Testis (tissue), 3 donors: ENCODE measurements around the gene PI4K2B. TPM values are rescaled to one million over a fixed set of nuclear protein-coding genes. Genes with fewer than 3 reads are reported as not detected.
"Not testable (repeated sequence)": the region's sequence is repeated elsewhere in the genome, so short reads cannot be mapped to it uniquely, and the experiment has no call there.

ENCODE experiments used
- DNase-seq: peaks from one replicate; pipeline ENCODE4 v3.0.0-alpha.2; 2019
- H3K27ac ChIP-seq, 2 donors: fragments of 200-600 bp; sonication (generic); one replicate each; pipeline ENCODE4 v1.5.1; 2019
- H3K27me3 ChIP-seq: fragments of 200-600 bp; sonication (generic); one replicate; pipeline ENCODE4 v1.5.1; 2019
- H3K36me3 ChIP-seq: fragments of 200-600 bp; sonication (generic); one replicate; pipeline ENCODE4 v1.5.1; 2017; ENCODE audit warnings: low read depth; ENCODE audit errors: missing control alignments
- H3K4me1 ChIP-seq: fragments of 200-600 bp; sonication (generic); one replicate; pipeline ENCODE4 v1.5.1; 2019
- H3K4me3 ChIP-seq, 2 donors: fragments of 200-600 bp; sonication (generic); one replicate each; pipeline ENCODE4 v1.5.1; 2017 to 2019
- H3K9me3 ChIP-seq: fragments of 200-600 bp; sonication (generic); one replicate; pipeline ENCODE4 v1.5.1; 2017
- CTCF ChIP-seq, 3 experiments: fragments of 450-650 bp in 2 of 3; fragments of 200-600 bp in 1 of 3; sonication (generic) in 1 of 3; IDR thresholded peaks; one replicate each; pipeline ENCODE4 v1.5.1; 2016 to 2019; ENCODE audit warnings: antibody characterized with exemption in 3 of 3, mild to moderate bottlenecking in 2 of 3, moderate library complexity in 1 of 3
- POLR2A ChIP-seq: fragments of 450-650 bp; IDR thresholded peaks from one replicate; pipeline ENCODE4 v1.6.1; 2017; ENCODE audit warnings: antibody characterized with exemption, mild to moderate bottlenecking, moderate library complexity
- whole genome bisulfite sequencing, 2 donors: methylation state at CpG; one replicate each; pipeline ENCODE4 v1.1.5; 2018; 5-methylcytosine and 5-hydroxymethylcytosine counted together
- intact Hi-C: fragments of 100-400 bp; cut with DNase I; formaldehyde crosslinking; loops from one replicate; pipeline ENCODE4 v1.15.1; 2023; ENCODE audit warnings: low total_unique reads
- polyA plus RNA-seq: library from polyadenylated mRNA; stranded (reverse); fragments of 350-450 nt; fragmentation: Illumina TruSeq; extraction: RNeasy Lipid Tissue Mini Kit (QIAGEN cat#74804); gene quantifications from one replicate; pipeline ENCODE4 v1.2.3, GENCODE V29; 2014; ENCODE audit warnings: low read depth, low replicate concordance; ENCODE audit not compliant: insufficient read depth
- total RNA-seq, 2 donors: library from RNA; depleted of rRNA; stranded (reverse); fragments of >200 nt; gene quantifications; one replicate each; pipeline ENCODE4 v1.2.3, GENCODE V29; 2016

Gene PI4K2B
- total and polyA plus RNA-seq, 3 donors from 2014 or later, result 11.5 to 19.9 (median 18.9) TPM

GRCh38 chr4:25234390-25235370 is 847 bp downstream of the PI4K2B start:
- no peaks in the 10 kb centered on the region for H3K4me1 ChIP-seq
- intact Hi-C loops, result no loop called here

GRCh38 chr4:25235401-25235800 is 1.6 kb downstream of the PI4K2B start:
- intact Hi-C loops, result no loop called here
- Histone ChIP-seq H3K27ac (peak overlapping the region; percentile 95 to 98), H3K9me3 (no peaks in the 10 kb centered on the region), H3K4me1 (no peaks in the 10 kb centered on the region), H3K4me3 (peak overlapping the region; percentile 96 to 99), H3K27me3 (no peaks in the 10 kb centered on the region), H3K36me3 (no peaks in the 10 kb centered on the region)
- no peak for DNase-seq
- WGBS, 2 donors, result 26 to 30% methylated on average over 6 of the region's 6 CpGs
- TF ChIP-seq CTCF (IDR thresholded peaks at IDR 0.05) (no peak), POLR2A (no peak)

More at GRCh38 chr4:25234390-25235370, 847 bp downstream of the PI4K2B start:
- Histone ChIP-seq H3K36me3 (no peaks in the 10 kb centered on the region), H3K27me3 (no peaks in the 10 kb centered on the region), H3K4me3 (peak overlapping the region; percentile 96 to 99), H3K27ac (peak overlapping the region; percentile 95 to 98), H3K9me3 (no peaks in the 10 kb centered on the region)
- peak; percentile 60 for DNase-seq
- WGBS, 2 donors, result 2 to 3% methylated on average over 22 to 49 of the region's 49 CpGs
- TF ChIP-seq CTCF (IDR thresholded peaks at IDR 0.05), result peak; percentile 40 to 66 (median 59)
- no peak for TF ChIP-seq POLR2A

GRCh38 chr4:25236030-25236429 is 2.2 kb downstream of the PI4K2B start:
- DNase-seq, H3K4me3 ChIP-seq, H3K36me3 ChIP-seq, intact Hi-C loops, H3K4me1 ChIP-seq, H3K9me3 ChIP-seq, H3K27ac ChIP-seq, H3K27me3 ChIP-seq: not testable (repeated sequence)
- WGBS, 2 donors, result 68 to 90% methylated on average over 2 of the region's 2 CpGs

GRCh38 chr4:25236971-25237370 is 3.1 kb downstream of the PI4K2B start:
- H3K36me3 ChIP-seq, result no peaks in the 10 kb centered on the region
- no peaks in the 10 kb centered on the region for H3K9me3 ChIP-seq
- intact Hi-C loops, result no loop called here
- TF ChIP-seq POLR2A (no peak), CTCF (IDR thresholded peaks at IDR 0.05) (no peak)
- H3K27ac ChIP-seq, result no peak overlapping the region
- no peak for DNase-seq
- no peak overlapping the region for H3K4me3 ChIP-seq
- H3K27me3 ChIP-seq, result no peaks in the 10 kb centered on the region
- H3K4me1 ChIP-seq, result no peaks in the 10 kb centered on the region
- 82 to 91% methylated on average over 2 of the region's 2 CpGs for WGBS, 2 donors

- Histone ChIP-seq H3K27ac (no peak overlapping the region), H3K4me1 (no peaks in the 10 kb centered on the region), H3K4me3 (no peak overlapping the region), H3K36me3 (no peaks in the 10 kb centered on the region), H3K9me3 (no peaks in the 10 kb centered on the region), H3K27me3 (no peaks in the 10 kb centered on the region)
- no peak for DNase-seq
- WGBS, 2 donors, result 92 to 100% methylated on average over 1 of the region's 1 CpG
- intact Hi-C loops, result no loop called here
- TF ChIP-seq CTCF (IDR thresholded peaks at IDR 0.05) (no peak), POLR2A (no peak)
Observed at GRCh38 chr4:25238052-25238451, 4.2 kb downstream of the PI4K2B start.

GRCh38 chr4:25239528-25239927 is 5.7 kb downstream of the PI4K2B start:
- H3K4me1 ChIP-seq, H3K27me3 ChIP-seq, DNase-seq, H3K9me3 ChIP-seq, H3K36me3 ChIP-seq, intact Hi-C loops, H3K4me3 ChIP-seq, H3K27ac ChIP-seq: not testable (repeated sequence)
- WGBS, 2 donors, result 98 to 100% methylated on average over 8 of the region's 15 CpGs

GRCh38 chr4:25240754-25241210 is 6.9 kb downstream of the PI4K2B start:
- H3K27ac ChIP-seq, H3K4me3 ChIP-seq, H3K27me3 ChIP-seq, intact Hi-C loops, H3K9me3 ChIP-seq, DNase-seq, H3K4me1 ChIP-seq, H3K36me3 ChIP-seq: not testable (repeated sequence)
- WGBS, 2 donors, result 61 to 93% methylated on average over 1 of the region's 1 CpG

- DNase-seq, H3K27ac ChIP-seq, intact Hi-C loops, H3K27me3 ChIP-seq, H3K4me3 ChIP-seq, H3K36me3 ChIP-seq, H3K9me3 ChIP-seq, H3K4me1 ChIP-seq: not testable (repeated sequence)
- 87 to 95% methylated on average over 3 of the region's 3 CpGs for WGBS, 2 donors
Observed at GRCh38 chr4:25242195-25242594, 8.4 kb downstream of the PI4K2B start.
